Measurements from ENCODE around the gene TGFB1I1.
A peak's percentile ranks its signal among the peaks of the same experiment; 100 is the strongest.

The TGFB1I1 gene

DNA sequence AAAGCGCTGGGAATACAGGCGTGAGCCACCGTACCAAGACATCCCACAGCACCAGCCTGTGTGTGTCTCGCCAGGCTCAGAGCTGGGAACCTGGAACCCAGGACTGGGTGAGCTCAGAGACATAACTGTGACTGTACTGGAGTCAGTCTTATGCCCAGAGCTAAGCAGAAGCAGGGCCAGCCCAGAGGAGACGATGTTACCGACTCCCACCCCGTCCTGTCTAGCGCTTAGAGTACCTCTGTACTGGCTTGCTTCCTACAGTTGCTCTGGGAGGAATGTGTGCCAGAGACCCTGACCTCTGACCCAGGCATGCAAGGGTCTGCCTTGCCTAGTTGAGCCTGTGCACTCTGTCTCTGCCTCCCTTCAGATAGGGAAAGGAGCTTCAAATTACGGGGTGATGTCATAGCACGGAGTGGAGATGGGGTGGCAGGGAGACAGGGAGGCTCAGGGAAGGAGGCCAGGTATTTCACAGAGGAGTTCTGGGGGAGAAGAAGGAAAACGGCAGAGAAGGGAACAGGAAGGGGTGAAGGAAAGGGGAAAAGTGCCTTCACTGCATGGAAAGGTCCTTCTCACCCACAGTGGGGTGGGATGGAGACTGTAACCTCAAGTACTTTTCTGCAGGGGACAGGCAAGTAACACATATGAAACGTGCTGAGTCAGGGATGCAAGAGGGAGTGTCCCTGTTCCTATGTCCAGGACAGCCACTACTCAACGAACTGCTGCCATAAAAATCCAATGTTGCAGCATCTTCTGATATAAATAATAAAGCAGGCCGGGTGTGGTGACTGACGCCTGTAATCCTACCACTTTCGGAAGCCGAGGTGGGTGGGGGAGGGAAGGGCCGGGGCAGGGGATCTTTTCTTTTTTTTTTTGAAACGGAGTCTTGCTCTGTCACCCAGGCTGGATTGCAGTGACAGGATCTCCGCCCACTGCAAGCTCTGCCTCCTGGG, 18.4 kb upstream of the TGFB1I1 start:
- no peak for DNase-seq

DNA sequence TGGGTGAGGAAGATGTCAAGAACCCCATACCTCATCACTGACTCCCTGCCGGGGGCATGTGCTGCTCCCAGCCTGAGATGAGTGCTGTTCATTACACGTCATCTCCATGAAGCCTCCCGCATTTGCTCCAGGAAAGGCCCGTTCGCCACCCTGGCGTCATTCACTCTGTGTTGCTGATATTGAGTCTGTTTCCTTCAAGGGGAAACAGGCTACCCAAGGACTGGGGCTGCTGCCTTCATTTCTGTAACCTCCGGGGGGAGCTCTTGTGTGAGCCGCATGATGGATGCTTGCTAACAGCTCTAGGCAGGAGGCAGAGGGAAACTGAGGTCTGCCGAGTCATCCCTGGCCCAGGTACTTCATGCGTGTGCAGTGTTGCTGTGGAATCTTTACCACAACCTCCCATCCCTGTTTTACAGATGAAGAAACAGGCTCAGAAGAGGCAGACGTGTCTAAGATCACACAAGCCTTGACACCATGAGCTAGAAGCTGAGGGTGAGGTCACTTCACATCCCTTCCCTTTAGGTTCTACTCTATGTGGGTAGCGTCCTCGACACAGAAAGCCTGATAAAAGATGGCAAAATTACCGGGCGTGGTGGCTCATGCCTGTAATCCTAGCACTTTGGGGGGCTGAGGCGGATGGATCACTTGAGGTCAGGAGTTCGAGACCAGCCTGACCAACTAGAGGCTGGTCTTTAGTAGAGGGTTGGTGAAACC, 16.2 kb upstream of the TGFB1I1 start:
- DNase-seq: no peak

DNA sequence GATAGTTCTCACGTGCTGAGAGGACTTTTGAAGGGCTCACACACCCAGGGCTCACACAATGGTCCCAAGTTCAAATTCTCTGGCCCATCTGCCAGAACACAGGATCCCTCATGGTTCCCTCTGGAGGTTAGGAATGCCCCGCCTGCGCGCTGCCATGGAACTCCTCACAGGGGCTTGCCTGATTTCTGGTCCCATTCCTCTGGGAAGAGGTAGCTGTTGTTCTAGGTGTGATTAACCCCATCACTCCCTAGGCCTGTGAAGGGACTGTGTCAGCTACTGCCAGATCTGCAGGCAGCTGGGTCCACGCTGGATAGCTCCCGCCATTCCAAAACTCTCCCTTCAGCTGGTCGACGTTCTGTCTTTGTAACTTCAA, 15.0 kb upstream of the TGFB1I1 start:
- DNase-seq: no peak

DNA sequence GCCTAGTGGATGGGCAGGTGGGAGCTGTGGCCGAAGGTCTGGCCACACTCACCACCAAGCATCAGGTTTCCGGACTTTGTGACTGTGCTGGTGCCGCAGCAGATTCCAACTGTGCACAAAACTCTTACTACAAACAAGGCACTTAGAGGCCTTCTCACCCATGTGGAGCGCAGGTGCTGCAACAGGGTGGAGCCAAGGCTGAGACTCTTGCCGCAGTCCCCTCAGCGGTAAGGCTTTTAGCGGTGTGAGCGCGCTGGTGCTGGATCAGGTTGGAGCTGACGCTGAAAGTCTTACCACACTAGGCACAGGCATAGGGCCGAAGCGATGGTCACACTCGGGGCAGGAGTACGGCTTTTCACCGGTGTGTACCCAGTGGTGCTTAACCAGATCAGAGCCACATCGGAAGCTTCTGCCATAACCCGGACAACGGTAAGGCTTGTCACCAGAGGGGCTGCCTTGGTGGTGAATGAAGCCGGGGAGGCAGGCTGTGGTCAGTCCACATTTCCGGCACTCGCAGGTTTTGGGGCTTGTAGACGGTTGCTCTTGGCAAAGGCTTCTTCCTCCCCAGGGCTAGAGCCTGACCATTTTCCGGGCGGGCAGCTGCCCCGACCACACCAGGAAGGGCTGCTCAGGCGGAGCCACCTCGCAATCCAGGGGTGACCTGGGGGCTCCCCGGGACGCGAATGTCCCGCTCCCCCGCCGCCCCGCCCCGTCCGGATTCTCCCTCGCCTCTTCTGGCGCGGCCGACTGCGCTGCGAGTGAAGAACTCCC, 13.7 kb upstream of the TGFB1I1 start:
- DNase-seq: peak; percentile 27

DNA sequence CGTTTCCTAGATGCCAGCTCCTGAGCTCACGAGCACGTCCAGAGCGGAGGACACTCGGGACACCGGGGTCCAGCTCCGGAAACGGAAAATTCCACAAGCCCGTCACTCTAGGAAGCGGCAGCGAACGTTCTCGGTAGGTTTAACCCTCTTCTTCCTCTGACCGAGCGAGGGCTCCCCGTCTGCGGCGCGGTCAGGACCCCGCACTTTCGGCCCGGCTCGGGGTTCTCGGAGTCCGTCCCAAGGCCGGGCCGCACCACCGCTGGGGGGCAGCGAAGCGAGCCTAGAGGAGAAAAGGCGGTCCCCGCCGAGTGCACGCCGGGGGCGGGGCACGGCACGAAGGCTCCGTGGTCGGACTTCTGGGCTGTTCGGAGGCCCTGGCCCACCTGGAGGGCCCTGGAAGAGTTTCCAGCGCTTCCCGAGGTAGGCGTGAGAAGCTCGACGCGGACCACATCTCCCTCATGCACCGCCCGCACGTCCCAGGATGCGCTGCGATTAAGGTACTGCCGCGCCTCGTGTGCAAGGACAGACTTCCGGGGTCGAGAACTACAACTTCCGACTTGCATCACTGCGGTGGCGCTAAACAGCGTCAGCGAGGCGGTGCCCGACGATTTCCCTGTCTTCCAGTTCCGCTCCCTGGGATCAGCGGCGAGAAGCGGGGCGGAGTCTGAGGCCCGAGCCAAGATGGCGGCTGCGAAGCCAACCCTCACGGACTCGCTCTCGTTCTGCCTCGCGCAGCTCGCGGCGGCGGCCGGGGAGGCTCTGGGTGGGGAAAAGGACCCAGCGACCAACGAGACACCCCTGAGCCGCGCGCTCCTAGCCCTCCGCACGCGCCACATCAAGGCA, 12.9 kb upstream of the TGFB1I1 start, which contains the start of gene ARMC5:
TSS of gene ARMC5 (plus strand) at position 658 of the 843 bp plus-strand sequence. CDS start at position 682, 24 bp downstream.
- peak; percentile 96 for DNase-seq

DNA sequence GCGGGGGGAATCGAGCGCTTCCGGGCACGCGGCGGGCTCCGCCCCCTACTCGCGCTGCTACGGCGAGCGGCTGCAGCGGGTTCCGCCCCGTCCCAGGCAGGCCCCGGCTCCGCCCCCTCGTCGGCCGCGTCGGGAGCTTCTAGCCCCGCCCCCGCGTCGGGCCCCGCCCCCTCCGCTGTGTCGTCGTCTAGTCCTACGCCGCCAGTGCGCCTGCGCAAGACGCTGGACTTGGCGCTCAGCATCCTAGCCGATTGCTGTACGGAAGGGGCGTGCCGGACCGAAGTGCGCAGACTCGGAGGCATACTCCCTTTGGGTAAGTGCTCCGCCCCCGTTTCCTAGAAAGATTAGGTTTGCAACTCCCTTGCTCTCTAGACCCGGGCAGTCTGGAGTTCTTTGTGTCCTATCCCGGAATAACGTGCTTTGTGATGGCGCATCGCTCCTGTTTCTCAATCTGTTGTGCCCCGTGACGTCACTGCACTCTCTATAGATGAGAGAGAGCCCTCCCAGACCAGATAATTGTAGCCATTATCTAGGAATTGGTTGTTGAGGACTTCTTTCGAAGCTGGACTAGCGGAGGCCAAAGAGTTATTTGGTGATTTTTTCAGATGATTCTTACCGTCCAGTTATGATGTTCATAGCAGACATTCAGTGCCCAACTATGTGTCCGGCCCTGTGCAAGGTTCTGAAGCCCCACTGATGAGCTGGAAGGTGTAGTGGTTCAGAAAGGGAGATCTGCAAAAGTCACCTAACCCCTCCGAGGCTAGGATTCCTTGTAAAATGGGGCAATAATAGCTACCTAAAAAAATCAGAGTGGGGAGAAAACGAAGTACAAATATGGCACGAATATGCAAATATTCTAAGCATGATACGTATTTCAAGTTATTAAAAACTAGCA, 12.0 kb upstream of the TGFB1I1 start:
- DNase-seq: peak; percentile 99

DNA sequence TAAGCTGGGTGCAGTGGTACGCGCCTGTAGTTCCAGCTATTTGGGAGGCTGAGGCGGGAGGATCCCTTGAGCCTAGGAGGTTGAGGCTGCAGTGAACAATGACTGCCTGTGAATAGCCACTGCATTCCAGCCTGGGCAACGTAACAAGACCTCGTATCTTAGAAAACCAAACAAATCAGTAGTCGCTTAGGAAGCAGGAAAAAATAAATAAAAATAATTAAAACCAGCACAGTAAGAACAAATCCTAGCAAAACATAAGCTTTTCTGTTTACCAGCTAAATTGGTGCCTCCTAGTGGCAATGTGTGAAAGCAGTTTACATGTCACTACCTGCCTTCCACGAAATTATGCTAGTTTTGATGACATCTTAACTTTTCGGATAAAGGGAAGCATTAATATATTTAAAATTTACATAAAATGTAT, 11.4 kb upstream of the TGFB1I1 start:
- DNase-seq: peak; percentile 11

DNA sequence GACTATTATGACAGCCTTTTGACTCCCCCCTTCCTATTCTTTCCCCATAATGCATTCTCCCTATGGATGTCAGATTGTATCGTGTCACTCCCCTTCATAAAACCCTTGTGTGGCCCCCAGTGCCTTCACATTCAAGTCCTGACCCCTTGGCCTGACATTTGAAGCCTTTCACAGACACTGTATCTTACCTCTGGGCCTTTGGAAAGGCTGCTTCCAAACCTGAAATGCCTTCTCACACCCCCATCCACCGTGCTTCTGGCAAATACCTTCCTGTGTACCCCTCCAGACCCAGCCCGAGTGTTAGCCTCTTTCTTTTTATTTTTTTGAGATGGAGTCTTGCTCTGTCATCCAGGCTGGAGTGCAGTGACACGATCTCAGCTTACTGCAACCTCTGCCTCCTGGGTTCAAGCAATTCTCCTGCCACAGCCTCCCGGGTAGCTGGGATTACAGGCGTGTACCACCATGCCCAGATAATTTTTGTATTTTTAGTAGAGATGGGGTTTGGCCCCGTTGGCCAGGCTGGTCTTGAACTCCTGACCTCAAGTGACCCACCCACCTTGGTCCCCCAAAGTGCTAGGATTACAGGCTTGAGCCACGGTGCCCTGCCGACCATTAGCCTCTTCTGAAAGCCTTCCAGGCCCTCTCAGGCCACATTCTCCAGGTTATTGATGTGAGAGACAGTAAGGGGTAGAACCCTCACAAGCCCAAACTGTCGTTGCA, 10.6 kb upstream of the TGFB1I1 start:
- DNase-seq: no peak

DNA sequence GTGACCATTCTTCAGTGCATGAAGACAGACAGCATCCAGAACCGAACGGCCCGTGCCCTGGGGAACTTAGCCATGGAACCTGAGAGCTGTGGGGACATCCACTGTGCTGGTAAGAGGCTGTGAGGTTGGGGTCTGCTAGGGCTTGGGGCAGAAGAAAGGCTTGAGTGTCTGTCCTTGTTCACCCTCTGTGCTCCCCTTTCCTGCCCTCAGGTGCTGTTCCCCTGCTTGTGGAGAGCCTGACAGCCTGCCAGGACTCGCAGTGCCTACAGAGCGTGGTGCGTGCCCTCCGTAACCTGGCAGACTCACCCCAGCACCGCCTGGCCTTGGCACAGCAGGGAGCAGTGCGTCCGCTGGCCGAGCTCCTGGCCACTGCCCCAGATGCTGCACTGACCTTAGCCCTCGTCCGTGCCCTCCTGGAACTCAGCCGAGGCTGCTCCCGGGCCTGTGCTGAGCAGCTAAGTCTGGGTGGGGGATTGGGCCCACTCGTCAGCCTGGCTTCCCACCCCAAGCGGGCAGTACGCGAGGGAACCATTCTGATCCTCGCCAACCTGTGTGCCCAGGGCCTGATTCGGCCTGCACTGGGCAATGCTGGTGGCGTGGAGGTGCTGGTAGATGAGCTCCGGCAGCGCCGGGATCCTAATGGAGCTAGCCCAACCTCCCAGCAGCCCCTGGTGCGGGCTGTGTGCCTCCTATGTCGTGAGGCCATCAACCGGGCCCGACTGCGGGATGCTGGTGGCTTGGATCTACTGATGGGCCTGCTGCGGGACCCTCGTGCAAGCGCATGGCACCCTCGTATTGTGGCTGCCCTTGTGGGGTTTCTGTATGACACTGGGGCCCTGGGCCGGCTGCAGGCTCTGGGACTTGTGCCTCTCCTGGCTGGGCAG, 9.8 kb upstream of the TGFB1I1 start:
- DNase-seq: no peak

DNA sequence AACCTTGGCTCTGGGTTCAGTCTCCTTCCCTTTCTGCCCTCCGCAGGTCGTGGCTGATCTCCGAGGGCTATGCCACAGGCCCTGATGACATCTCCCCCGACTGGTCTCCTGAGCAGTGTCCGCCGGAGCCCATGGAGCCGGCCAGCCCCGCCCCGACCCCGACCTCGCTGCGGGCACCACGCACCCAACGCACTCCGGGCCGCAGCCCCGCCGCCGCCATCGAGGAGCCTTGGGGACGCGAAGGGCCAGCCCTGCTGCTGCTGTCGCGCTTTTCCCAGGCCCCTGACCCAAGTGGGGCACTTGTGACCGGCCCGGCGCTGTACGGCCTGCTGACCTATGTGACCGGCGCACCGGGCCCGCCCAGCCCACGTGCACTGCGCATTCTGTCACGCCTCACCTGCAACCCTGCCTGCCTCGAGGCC, 7.6 kb upstream of the TGFB1I1 start:
- no peak for DNase-seq

DNA sequence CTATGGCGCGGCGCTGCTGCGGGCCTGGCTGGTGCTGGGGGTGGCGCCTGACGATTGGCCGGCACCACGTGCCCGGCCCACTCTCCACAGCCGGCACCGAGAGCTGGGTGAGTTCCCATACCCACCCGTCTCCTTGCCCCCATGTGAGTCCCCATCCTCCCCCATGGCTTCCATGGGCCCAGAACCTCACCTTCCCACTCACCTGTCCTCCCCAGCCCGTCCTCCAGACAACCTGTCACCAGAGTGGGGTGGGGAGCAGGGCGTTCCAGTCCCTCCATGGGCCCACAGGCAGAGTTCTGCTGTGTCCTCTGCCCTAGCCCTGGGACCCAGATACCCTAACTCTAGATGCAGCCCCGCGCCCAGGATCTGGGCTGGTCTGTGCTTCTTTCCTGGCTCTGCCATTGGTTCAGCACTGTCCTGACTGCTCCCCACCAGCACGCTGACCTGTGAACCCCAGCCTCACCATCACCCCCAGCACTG, 7.1 kb upstream of the TGFB1I1 start:
- DNase-seq: no peak

DNA sequence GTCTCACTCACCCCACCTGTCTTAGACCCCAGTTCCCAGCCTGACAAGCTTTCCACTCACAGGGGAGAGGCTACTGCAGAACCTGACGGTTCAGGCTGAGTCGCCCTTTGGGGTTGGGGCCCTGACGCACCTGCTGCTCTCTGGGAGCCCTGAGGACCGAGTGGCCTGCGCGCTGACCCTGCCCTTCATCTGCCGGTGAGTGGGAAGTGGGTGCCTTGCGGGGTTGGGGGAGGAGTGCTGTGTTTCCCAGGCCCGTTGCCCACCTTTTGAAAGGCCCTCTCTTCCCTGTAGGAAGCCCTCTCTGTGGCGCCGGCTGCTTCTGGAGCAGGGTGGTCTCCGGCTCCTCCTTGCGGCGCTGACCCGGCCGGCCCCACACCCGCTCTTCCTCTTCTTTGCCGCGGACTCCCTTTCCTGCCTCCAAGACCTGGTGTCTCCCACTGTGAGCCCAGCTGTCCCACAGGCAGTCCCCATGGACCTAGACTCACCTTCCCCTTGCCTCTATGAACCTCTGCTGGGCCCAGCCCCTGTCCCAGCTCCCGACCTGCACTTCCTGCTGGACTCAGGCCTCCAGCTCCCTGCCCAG, 6.1 kb upstream of the TGFB1I1 start:
- no peak for DNase-seq

DNA sequence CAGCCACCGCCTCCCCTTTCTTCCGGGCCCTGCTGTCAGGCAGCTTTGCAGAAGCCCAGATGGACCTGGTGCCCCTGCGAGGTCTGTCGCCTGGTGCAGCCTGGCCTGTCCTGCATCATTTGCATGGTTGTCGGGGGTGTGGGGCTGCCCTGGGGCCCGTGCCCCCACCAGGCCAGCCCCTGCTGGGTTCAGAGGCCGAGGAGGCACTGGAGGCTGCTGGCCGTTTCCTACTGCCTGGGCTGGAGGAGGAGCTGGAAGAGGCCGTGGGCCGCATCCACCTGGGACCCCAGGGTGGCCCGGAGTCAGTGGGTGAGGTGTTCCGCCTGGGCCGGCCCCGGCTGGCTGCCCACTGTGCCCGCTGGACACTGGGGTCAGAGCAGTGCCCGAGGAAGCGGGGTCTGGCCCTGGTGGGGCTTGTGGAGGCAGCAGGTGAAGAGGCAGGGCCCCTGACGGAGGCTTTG, 5.5 kb upstream of the TGFB1I1 start:
- no peak for DNase-seq

DNA sequence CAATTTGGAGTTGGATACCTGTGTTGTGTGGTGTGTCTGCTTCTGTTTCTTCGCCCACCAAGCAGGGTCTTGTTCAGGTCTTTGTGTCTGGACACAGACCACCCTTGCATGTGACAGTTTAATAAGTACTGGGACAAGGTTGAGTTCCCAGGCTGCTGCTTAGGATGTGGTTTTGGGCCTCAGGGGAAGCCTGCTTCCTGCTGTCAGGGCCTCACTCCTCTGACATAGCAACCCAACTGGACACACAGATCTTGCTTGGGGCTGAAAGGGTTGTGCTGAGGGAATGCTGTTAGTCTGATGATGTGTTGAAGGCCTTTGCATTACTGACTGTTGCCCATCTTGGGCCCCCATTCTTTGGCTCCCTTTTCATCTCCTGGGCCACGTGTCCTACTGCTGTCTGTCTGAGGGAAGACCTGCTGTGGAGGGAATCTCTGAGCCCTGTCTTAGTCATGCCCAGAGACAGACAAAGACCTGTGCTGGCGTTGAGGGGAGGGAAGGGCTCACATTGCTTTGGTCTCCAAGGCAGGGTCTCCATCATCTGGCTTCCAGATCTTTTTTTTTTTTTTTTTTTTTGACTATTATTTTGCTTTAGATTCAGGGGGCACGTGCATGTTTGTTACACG, 4.7 kb upstream of the TGFB1I1 start:
- DNase-seq: no peak

DNA sequence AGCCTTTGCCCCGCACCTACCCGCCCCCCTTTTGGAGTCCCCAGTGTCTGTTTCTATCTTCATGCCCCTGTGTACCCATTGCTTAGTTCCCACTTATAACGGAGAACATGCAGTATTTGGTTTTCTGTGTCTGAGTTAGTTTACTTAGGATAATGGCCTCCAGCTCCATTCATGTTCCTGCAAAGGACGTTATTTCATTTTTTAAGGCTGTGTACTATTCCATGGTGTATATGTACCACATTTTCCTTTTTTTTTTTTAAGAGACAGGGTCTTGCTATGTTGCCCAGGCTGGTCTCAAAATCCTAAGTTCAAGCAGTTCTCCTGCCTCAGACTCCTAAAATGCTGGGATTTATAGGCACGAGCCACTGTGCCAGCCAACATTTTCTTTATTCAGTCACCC, 4.1 kb upstream of the TGFB1I1 start:
- DNase-seq: no peak

DNA sequence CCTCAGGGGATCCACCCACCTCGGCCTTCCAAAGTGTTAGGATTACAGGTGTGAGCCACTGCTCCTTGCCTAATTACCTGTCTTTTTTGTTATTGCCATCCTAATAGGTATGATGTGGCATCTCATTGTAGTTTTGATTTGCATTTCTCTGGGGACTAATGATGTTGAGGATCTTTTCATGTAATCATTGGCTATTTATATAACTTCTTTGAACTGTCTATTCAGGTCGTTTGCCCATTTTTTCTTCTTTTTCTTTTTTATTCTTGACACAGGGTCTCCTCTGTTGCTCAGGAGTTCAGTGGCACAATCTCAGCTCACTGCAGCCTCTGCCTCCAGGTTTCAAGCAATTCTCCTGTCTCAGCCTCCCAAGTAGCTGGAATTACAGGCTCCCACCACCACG, 1.3 kb upstream of the TGFB1I1 start:
- DNase-seq: no peak

DNA sequence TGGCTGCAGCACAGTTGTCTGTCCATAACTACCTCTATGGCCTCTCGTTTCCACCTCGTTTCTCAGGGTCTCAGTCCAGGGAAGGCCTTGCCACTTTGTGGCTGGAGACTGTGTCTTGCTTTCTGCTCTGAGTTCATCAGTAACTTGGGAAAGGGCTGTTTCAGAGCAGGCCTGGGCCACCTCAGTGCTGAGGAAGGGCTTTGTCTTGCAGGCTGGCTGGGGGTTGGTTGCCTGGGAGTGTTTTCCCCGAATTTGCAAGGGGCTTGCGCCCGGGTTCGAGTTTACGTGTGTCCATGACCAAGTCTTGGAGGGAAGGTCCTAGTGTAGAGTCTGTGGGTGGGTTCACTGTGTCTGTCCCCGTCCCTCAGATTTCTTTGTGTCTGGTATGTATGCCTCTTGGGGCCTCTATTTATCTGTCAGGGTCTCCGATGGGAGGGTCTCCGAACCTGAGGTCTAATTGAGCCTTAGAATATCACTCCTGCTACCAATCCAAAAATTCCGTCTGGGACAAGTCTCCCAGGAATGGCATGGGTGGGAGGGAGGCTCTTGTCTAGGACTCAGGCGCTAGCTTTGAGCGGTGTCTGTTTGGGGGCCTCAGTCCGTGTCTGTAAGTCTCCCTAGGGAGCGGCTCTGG, 594 bp upstream of the TGFB1I1 start:
- DNase-seq: no peak

DNA sequence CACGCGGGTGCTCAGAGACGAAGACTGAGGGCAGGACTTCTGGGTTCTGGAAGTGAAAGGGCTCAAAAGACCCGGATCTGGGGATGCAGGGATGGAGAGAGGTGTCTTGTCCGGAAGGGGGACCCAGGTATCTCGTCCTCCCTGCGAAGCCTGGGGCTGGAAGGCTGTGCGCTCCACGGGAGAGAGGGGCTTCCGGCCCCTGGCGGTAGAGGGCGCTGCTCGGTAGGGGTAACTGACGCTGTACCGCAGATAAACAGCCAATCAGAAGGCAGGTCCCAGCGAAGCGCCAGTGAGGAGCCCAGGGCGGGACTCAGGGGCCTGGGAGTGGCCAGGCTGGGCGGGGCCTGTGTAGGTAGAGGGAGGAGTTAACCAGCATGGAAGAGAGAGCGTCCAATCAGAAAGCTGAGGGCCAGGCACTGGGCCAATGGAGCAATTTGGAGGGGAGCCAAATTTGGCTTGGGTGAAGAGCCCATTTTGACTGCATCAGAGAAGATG, 804 bp downstream of the TGFB1I1 start:
- peak; percentile 85 for DNase-seq
